HepG2 (cell line): ENCODE measurements around the gene PROC. TPM values are rescaled to one million over a fixed set of nuclear protein-coding genes. Genes with fewer than 3 reads are reported as not detected.

Source experiments
- ATF7 ChIP-seq, 2 experiments: fragments of 450-650 bp in 1 of 2; sonication (generic) in 1 of 2; formaldehyde crosslinking in 1 of 2; IDR thresholded peaks; 2 replicates each; pipeline versions ENCODE4 v1.4.0 to v1.6.1; 2016 to 2020; ENCODE audit warnings: antibody characterized with exemption in 1 of 2, mild to moderate bottlenecking in 1 of 2, missing genetic modification reagents in 1 of 2
- CEBPG ChIP-seq: IDR thresholded peaks from 2 replicates; pipeline ENCODE4 v1.6.1; 2016
- FOXP1 ChIP-seq, 2 experiments: fragments of 450-650 bp in 1 of 2; IDR thresholded peaks; 2 replicates each; pipeline ENCODE4 v1.6.1; 2017 to 2018; ENCODE audit warnings: antibody characterized with exemption in 1 of 2
- GTF2F1 ChIP-seq: fragments of 150-350 bp; IDR thresholded peaks from 2 replicates; pipeline ENCODE4 v1.6.1; 2014; ENCODE audit warnings: low read length
- KDM3A ChIP-seq: IDR thresholded peaks from 2 replicates; pipeline ENCODE4 v1.6.1; 2018; ENCODE audit warnings: low read depth, missing compliant biosample characterization
- LCORL ChIP-seq, 2 experiments: fragments of 450-650 bp in 1 of 2; sonication (generic) in 1 of 2; formaldehyde crosslinking in 1 of 2; IDR thresholded peaks; 2 replicates each; pipeline versions ENCODE4 v1.5.0 to v1.6.1; 2017 to 2020; ENCODE audit warnings: antibody characterized with exemption in 1 of 2, missing genetic modification reagents in 1 of 2
- PPARG ChIP-seq: conservative IDR thresholded peaks from 2 replicates; pipeline ENCODE4 v1.6.1; 2016; ENCODE audit warnings: missing biosample characterization, missing genetic modification reagents
- RAD21 ChIP-seq: fragments of 450-650 bp; formaldehyde crosslinking; IDR thresholded peaks from 2 replicates; pipeline ENCODE4 v1.5.0; 2020; ENCODE audit warnings: mild to moderate bottlenecking
- RFX3 ChIP-seq: IDR thresholded peaks from 2 replicates; pipeline ENCODE4 v1.6.1; 2016; ENCODE audit warnings: missing biosample characterization, missing genetic modification reagents
- XBP1 ChIP-seq: sonication (generic); formaldehyde crosslinking; IDR thresholded peaks from 2 replicates; pipeline ENCODE4 v1.5.0; 2020; ENCODE audit warnings: missing genetic modification reagents
- ZFP37 ChIP-seq: sonication (generic); formaldehyde crosslinking; IDR thresholded peaks from 2 replicates; pipeline ENCODE4 v1.4.0; 2020; ENCODE audit warnings: missing genetic modification reagents, borderline replicate concordance
- ZMAT3 ChIP-seq: sonication (generic); formaldehyde crosslinking; conservative IDR thresholded peaks from 2 replicates; pipeline ENCODE4 v1.7.0; 2021; ENCODE audit warnings: missing genetic modification reagents
- ZNF121 ChIP-seq: sonication (generic); formaldehyde crosslinking; IDR thresholded peaks from 2 replicates; pipeline ENCODE4 v1.5.0; 2020; ENCODE audit warnings: mild to moderate bottlenecking, missing genetic modification reagents
- ZNF136 ChIP-seq: sonication (generic); formaldehyde crosslinking; IDR thresholded peaks from 2 replicates; pipeline ENCODE4 v1.8.1; 2022; ENCODE audit warnings: low read depth, mild to moderate bottlenecking, moderate library complexity, missing genetic modification reagents
- ZNF234 ChIP-seq: sonication (generic); formaldehyde crosslinking; conservative IDR thresholded peaks from 2 replicates; pipeline ENCODE4 v1.5.1; 2020; ENCODE audit warnings: mild to moderate bottlenecking, missing genetic modification reagents
- ZNF326 ChIP-seq: sonication (generic); formaldehyde crosslinking; IDR thresholded peaks from 2 replicates; pipeline ENCODE4 v1.4.0; 2020; ENCODE audit warnings: missing genetic modification reagents, borderline replicate concordance
- ZNF367 ChIP-seq: sonication (generic); formaldehyde crosslinking; IDR thresholded peaks from 2 replicates; pipeline ENCODE4 v1.4.0; 2020; ENCODE audit warnings: missing genetic modification reagents, borderline replicate concordance
- ZNF496 ChIP-seq: sonication (generic); formaldehyde crosslinking; IDR thresholded peaks from 2 replicates; pipeline ENCODE4 v1.8.1; 2023; ENCODE audit warnings: mild to moderate bottlenecking, moderate library complexity, missing genetic modification reagents; ENCODE audit not compliant: insufficient replicate concordance
- ZNF644 ChIP-seq: IDR thresholded peaks from 2 replicates; pipeline ENCODE4 v1.6.1; 2016; ENCODE audit warnings: low read depth
- ZNF777 ChIP-seq: sonication (generic); formaldehyde crosslinking; IDR thresholded peaks from 2 replicates; pipeline ENCODE4 v1.4.0; 2020; ENCODE audit warnings: missing genetic modification reagents
- polyA plus RNA-seq, 8 experiments: library from polyadenylated mRNA; depleted of rRNA in 3 of 8; stranded (reverse) in 7 of 8; unstranded in 1 of 8; fragments of >200 nt; fragmentation: Illumina TruSeq in 4 of 8; extraction: Trizol in 4 of 8; gene quantifications; 2 replicates each; pipeline versions ENCODE4 v1.2.1 to v1.2.3, GENCODE V29; 2011 to 2016; ENCODE audit warnings: low read depth in 4 of 8, missing spikeins in 1 of 8, mixed read lengths in 1 of 8; ENCODE audit not compliant: insufficient read depth in 1 of 8
- total RNA-seq, 5 experiments: library from RNA; depleted of rRNA; stranded (reverse); fragments of >200 nt; fragmentation: Illumina TruSeq; extraction: Trizol; gene quantifications; 2 replicates each; pipeline ENCODE4 v1.2.3, GENCODE V29; 2016; ENCODE audit warnings: low read depth in 1 of 5
- TF ChIP-seq, protein P1 (sequence below): IDR thresholded peaks from 2 replicates; pipeline ENCODE4 v1.6.1; 2016; ENCODE audit warnings: low read depth
- TF ChIP-seq, protein P2 (sequence below): IDR thresholded peaks from 2 replicates; pipeline ENCODE4 v1.6.1; 2016; ENCODE audit warnings: missing compliant biosample characterization, missing genetic modification reagents, borderline replicate concordance

PROC gene
- total and polyA plus RNA-seq, 2 of the 13 experiments (the other 11 are each of a cell fraction or from before 2014, with no cell fraction given) = 134 to 185 TPM

DNA sequence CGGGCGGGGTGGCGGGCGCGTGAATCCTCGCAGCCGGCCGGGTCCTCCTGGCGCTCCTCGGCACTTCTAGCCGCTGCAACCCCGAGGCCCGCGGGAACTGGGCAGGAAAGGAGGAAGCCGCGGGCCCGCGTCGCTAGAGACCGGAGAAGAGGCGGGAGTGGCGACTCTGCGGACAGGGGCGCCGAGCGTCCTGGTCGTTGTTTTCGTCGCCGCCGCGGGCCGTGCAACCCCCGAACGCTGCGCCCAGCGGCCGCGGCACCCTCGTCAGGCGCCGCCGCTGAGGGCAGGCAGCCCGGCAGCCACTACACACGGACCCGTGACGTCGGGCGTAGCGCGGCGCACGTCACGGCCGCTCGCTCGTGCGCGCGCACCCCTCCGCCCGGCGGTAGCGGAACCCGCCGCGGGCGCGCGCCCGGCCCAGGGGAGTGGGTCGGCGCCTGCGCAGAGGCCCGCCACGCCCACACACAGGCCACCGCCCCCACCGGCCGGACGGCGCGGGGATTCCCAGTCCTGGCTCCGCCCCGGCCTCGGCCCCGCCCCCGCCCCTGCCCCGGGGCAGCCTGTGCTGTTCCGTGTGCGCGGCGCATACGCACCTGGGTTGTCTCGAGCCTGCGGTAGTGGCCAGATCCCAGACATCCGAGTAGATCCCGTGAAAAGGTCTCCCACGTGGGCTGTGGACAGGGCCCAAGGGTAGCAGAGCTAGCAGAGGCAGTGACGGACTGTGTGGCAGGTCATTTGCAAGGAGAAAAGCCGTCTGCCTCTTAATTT lies 30.4 kb upstream of the PROC start, which contains the start of gene MAP3K2 (continued):
- TF ChIP-seq, protein P1, sequence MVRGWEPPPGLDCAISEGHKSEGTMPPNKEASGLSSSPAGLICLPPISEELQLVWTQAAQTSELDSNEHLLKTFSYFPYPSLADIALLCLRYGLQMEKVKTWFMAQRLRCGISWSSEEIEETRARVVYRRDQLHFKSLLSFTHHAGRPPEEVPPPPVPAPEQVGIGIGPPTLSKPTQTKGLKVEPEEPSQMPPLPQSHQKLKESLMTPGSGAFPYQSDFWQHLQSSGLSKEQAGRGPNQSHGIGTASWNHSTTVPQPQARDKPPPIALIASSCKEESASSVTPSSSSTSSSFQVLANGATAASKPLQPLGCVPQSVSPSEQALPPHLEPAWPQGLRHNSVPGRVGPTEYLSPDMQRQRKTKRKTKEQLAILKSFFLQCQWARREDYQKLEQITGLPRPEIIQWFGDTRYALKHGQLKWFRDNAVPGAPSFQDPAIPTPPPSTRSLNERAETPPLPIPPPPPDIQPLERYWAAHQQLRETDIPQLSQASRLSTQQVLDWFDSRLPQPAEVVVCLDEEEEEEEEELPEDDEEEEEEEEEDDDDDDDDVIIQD (CRISPR knock-in tag) = no peak
- TF ChIP-seq ZNF121 (0 out of 2 replicates have a peak, but pooled peaks have one; percentile 44), LCORL (IDR thresholded peaks at IDR 0.05) (no peak), LCORL (CRISPR knock-in tag; IDR thresholded peaks at IDR 0.05) (peak; percentile 22; the same call in 1 of the 2 replicates), ZMAT3 (CRISPR knock-in tag) (peak; percentile 91), XBP1 (CRISPR knock-in tag) (no peak), ZNF644 (CRISPR knock-in tag) (no peak), ZNF496 (CRISPR knock-in tag) (no peak), RFX3 (CRISPR knock-in tag) (no peak), ATF7 (IDR thresholded peaks at IDR 0.05) (no peak), ATF7 (CRISPR knock-in tag; IDR thresholded peaks at IDR 0.05) (no peak), ZNF367 (CRISPR knock-in tag) (no peak), ZNF326 (CRISPR knock-in tag) (no peak), ZNF777 (CRISPR knock-in tag) (peak; percentile 64), FOXP1 (IDR thresholded peaks at IDR 0.05) (no peak), FOXP1 (CRISPR knock-in tag; IDR thresholded peaks at IDR 0.05) (no peak), ZNF234 (CRISPR knock-in tag) (peak; percentile 6; the same call in 1 of the 2 replicates), ZNF136 (CRISPR knock-in tag) (0 out of 2 replicates have a peak, but pooled peaks have one; percentile 12), ZFP37 (no peak), CEBPG (CRISPR knock-in tag) (peak; percentile 3; the same call in 1 of the 2 replicates), GTF2F1 (no peak), RAD21 (peak; percentile 85), KDM3A (CRISPR knock-in tag) (peak; percentile 13; the same call in 1 of the 2 replicates), PPARG (CRISPR knock-in tag) (no peak; the same call in 1 of the 2 replicates)
- TF ChIP-seq, protein P2, sequence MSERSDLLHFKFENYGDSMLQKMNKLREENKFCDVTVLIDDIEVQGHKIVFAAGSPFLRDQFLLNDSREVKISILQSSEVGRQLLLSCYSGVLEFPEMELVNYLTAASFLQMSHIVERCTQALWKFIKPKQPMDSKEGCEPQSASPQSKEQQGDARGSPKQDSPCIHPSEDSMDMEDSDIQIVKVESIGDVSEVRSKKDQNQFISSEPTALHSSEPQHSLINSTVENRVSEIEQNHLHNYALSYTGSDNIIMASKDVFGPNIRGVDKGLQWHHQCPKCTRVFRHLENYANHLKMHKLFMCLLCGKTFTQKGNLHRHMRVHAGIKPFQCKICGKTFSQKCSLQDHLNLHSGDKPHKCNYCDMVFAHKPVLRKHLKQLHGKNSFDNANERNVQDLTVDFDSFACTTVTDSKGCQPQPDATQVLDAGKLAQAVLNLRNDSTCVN (CRISPR knock-in tag) = peak; percentile 31; the same call in 1 of the 2 replicates
